HCT116 (cell line): ENCODE results near the gene COPG1. TPM values are rescaled to one million over a fixed set of nuclear protein-coding genes. Genes with fewer than 3 reads are reported as not detected.

Experiments
- ATAC-seq: fragments of 200-7000 bp; cut with Tn5 transposase; 2 replicates; pipeline ENCODE4 v1.9.1; 2020; ENCODE audit warnings: mild to moderate bottlenecking, moderate library complexity
- BruUV-seq: library from RNA; stranded (reverse); fragments of 400-500 nt; replicated peaks from 2 replicates; lab custom pipeline; 2021; lab: Mats Ljungman, UMichigan
- CTCF ChIA-PET: fragments of 300-600 bp; sonication (Branson Sonifier 250); formaldehyde crosslinking; loops from one replicate; lab custom pipeline; 2021; ENCODE audit warnings: antibody characterized with exemption; lab: Charles Lee
- POLR2A ChIA-PET: fragments of 300-600, 350-600 bp; sonication (Branson Sonifier 250); formaldehyde crosslinking; loops from one replicate; lab custom pipeline; 2021; ENCODE audit warnings: antibody characterized with exemption; lab: Charles Lee
- RAD21 ChIA-PET, 2 experiments: fragments of 300-600 bp; sonication (Branson Sonifier 250); formaldehyde crosslinking; loops; one replicate each; lab custom pipeline; 2023; ENCODE audit warnings: low total read pairs in 2 of 2; ENCODE audit not compliant: uncharacterized antibody in 2 of 2, unreplicated experiment in 2 of 2, low non-redundant PET in 1 of 2; lab: Charles Lee
- DNase-seq: peaks from one replicate; pipeline ENCODE4 v3.0.0-alpha.2; 2010; ENCODE audit warnings: low read depth, low spot score
- H2AFZ ChIP-seq: fragments of 200-600 bp; shearing (Covaris generic), sonication (generic); 2 replicates; pipeline ENCODE4 v1.6.1; 2017; ENCODE audit warnings: low read depth, mixed run types, mixed read lengths, antibody characterized with exemption, low read length; ENCODE audit not compliant: poor library complexity, severe bottlenecking
- H3K27ac ChIP-seq: 2 replicates; pipeline ENCODE4 v1.5.1; 2012; ENCODE audit warnings: low read depth, low read length
- H3K27me3 ChIP-seq: fragments of 200-600 bp; sonication (generic); 2 replicates; pipeline ENCODE4 v1.6.1; 2016; ENCODE audit warnings: mixed run types, low read length, mixed read lengths; ENCODE audit not compliant: insufficient read depth
- H3K36me3 ChIP-seq, 2 experiments: fragments of 200-500 bp in 1 of 2; fragments of 200-600 bp in 1 of 2; sonication (Bioruptor generic) in 1 of 2; sonication (generic) in 1 of 2; 2 replicates each; pipeline versions ENCODE4 v1.5.1 to v1.6.1; 2014 to 2016; ENCODE audit warnings: low read length in 2 of 2, inconsistent platforms in 1 of 2, mixed read lengths in 1 of 2, mixed run types in 1 of 2; ENCODE audit not compliant: insufficient read depth in 2 of 2, control insufficient read depth in 1 of 2
- H3K4me1 ChIP-seq, 2 experiments: fragments of 200-600 bp in 1 of 2; sonication (generic) in 1 of 2; 2 replicates each; pipeline versions ENCODE4 v1.5.1 to v1.6.1; 2012 to 2017; ENCODE audit warnings: low read length in 2 of 2, inconsistent platforms in 1 of 2, mild to moderate bottlenecking in 1 of 2, mixed read lengths in 1 of 2, mixed run types in 1 of 2, moderate library complexity in 1 of 2; ENCODE audit not compliant: insufficient read depth in 2 of 2, control insufficient read depth in 1 of 2
- H3K4me2 ChIP-seq: fragments of 200-600 bp; sonication (generic); 2 replicates; pipeline ENCODE4 v1.6.1; 2017; ENCODE audit warnings: mixed run types, low read length, mixed read lengths
- H3K4me3 ChIP-seq, 2 experiments: fragments of 200-600 bp in 1 of 2; sonication (generic) in 1 of 2; replicated peaks in 1 of 2; 2 replicates each; pipeline ENCODE4 v1.5.1; 2011 to 2016; ENCODE audit warnings: low read length in 2 of 2, control low read depth in 1 of 2, low read depth in 1 of 2, mild to moderate bottlenecking in 1 of 2, mixed read lengths in 1 of 2, mixed run types in 1 of 2
- H3K79me2 ChIP-seq: fragments of 200-600 bp; sonication (generic); 2 replicates; pipeline ENCODE4 v1.6.1; 2017; ENCODE audit warnings: mild to moderate bottlenecking, mixed run types, low read length, moderate library complexity, mixed read lengths; ENCODE audit not compliant: insufficient read depth
- H3K9ac ChIP-seq: fragments of 200-600 bp; sonication (generic); 2 replicates; pipeline ENCODE4 v1.6.1; 2016; ENCODE audit warnings: low read length, mixed read lengths
- H3K9me2 ChIP-seq: fragments of 200-600 bp; sonication (generic), shearing (Covaris generic); 2 replicates; pipeline ENCODE4 v1.6.1; 2017; ENCODE audit warnings: mixed run types, mild to moderate bottlenecking, moderate library complexity; ENCODE audit not compliant: insufficient read depth
- H3K9me3 ChIP-seq, 2 experiments: fragments of 200-500 bp in 1 of 2; fragments of 200-600 bp in 1 of 2; sonication (Bioruptor generic) in 1 of 2; sonication (generic) in 1 of 2; 2 replicates each; pipeline ENCODE4 v1.6.1; 2014 to 2017; ENCODE audit warnings: low read length in 2 of 2, mixed read lengths in 2 of 2, inconsistent platforms in 1 of 2, low read depth in 1 of 2, mild to moderate bottlenecking in 1 of 2, mixed run types in 1 of 2, moderate library complexity in 1 of 2; ENCODE audit not compliant: control insufficient read depth in 1 of 2, insufficient read depth in 1 of 2
- H4K20me1 ChIP-seq: fragments of 200-600 bp; sonication (generic), shearing (Covaris generic); 2 replicates; pipeline ENCODE4 v1.6.1; 2017; ENCODE audit warnings: mixed run types, mild to moderate bottlenecking, moderate library complexity; ENCODE audit not compliant: insufficient read depth
- ATF3 ChIP-seq: IDR thresholded peaks from 2 replicates; pipeline ENCODE4 v1.6.1; 2012
- CBX3 ChIP-seq: IDR thresholded peaks from 2 replicates; pipeline ENCODE4 v1.6.1; 2012; ENCODE audit warnings: low read depth
- EGR1 ChIP-seq: IDR thresholded peaks from 2 replicates; pipeline ENCODE4 v1.6.1; 2012; ENCODE audit warnings: low read depth
- ELF1 ChIP-seq: IDR thresholded peaks from 2 replicates; pipeline ENCODE4 v1.6.1; 2012; ENCODE audit warnings: low read depth, borderline replicate concordance
- EZH2 ChIP-seq: fragments of 200-600 bp; sonication (generic); IDR thresholded peaks from 2 replicates; pipeline ENCODE4 v1.6.1; 2017; ENCODE audit warnings: antibody characterized with exemption, mixed run types
- EZH2phosphoT487 ChIP-seq: fragments of 200-600 bp; IDR thresholded peaks from 2 replicates; pipeline ENCODE4 v1.6.1; 2018; ENCODE audit warnings: antibody characterized with exemption, borderline replicate concordance
- JUND ChIP-seq: IDR thresholded peaks from 2 replicates; pipeline ENCODE4 v1.6.1; 2012
- MAX ChIP-seq: IDR thresholded peaks from 2 replicates; pipeline ENCODE4 v1.6.1; 2012
- POLR2A ChIP-seq: IDR thresholded peaks from 2 replicates; pipeline ENCODE4 v1.7.0; 2011; ENCODE audit warnings: borderline replicate concordance; ENCODE audit not compliant: insufficient read depth, insufficient read length; ENCODE audit errors: extremely low read depth
- POLR2AphosphoS5 ChIP-seq: IDR thresholded peaks from 2 replicates; pipeline ENCODE4 v1.6.1; 2011; ENCODE audit warnings: mild to moderate bottlenecking, low read depth, low read length, moderate library complexity
- RAD21 ChIP-seq: IDR thresholded peaks from 2 replicates; pipeline ENCODE4 v1.6.1; 2012; ENCODE audit warnings: low read depth, mild to moderate bottlenecking
- SIN3A ChIP-seq: IDR thresholded peaks from 2 replicates; pipeline ENCODE4 v1.6.1; 2012; ENCODE audit warnings: low read depth
- SP1 ChIP-seq: IDR thresholded peaks from 2 replicates; pipeline ENCODE4 v1.6.1; 2012; ENCODE audit warnings: low read depth
- SRF ChIP-seq: IDR thresholded peaks from 2 replicates; pipeline ENCODE4 v1.6.1; 2012; ENCODE audit warnings: low read depth
- TCF7L2 ChIP-seq: IDR thresholded peaks from 2 replicates; pipeline ENCODE4 v1.7.0; 2011; ENCODE audit warnings: borderline replicate concordance, inconsistent platforms; ENCODE audit not compliant: insufficient read depth, insufficient read length; ENCODE audit errors: extremely low read depth
- YY1 ChIP-seq: IDR thresholded peaks from 2 replicates; pipeline ENCODE4 v1.6.1; 2011; ENCODE audit warnings: low read length, low read depth, moderate library complexity, mild to moderate bottlenecking; ENCODE audit not compliant: insufficient replicate concordance; ENCODE audit errors: extremely low read depth
- ZBTB33 ChIP-seq: IDR thresholded peaks from 2 replicates; pipeline ENCODE4 v1.6.1; 2011; ENCODE audit warnings: mild to moderate bottlenecking, low read length, moderate library complexity; ENCODE audit not compliant: insufficient replicate concordance; ENCODE audit errors: extremely low read depth
- ZFX ChIP-seq: fragments of 450-650 bp; IDR thresholded peaks from 2 replicates; pipeline ENCODE4 v1.6.1; 2017
- ZNF274 ChIP-seq: fragments of 200-500 bp; sonication (Bioruptor generic); IDR thresholded peaks from 2 replicates; pipeline ENCODE4 v1.6.1; 2014; ENCODE audit warnings: mild to moderate bottlenecking, low read depth, low read length, inconsistent platforms
- intact Hi-C: fragments of 100-400 bp; cut with micrococcal nuclease; formaldehyde crosslinking; loops from 2 replicates; pipeline ENCODE4 v1.10.0; 2022
- total RNA-seq: library from RNA; stranded (reverse); gene quantifications from one replicate; pipeline ENCODE4 v1.2.1, GENCODE V29; 2021; ENCODE audit not compliant: unreplicated experiment

COPG1 gene
- total RNA-seq, 1 experiment from 2014 or later = 182 TPM

GRCh38 chr3:129254536-129255230 is 5.3 kb downstream of the COPG1 start:
- ChIA-PET POLR2A (no interaction called here), CTCF (no interaction called here)
- H4K20me1 ChIP-seq = no peaks in the 10 kb centered on the region

GRCh38 chr3:129256270-129256669 is 6.9 kb downstream of the COPG1 start:
- Histone ChIP-seq H3K4me2 (no peak overlapping the region), H3K9me3 (no peaks in the 10 kb centered on the region), H3K79me2 (peaks cover 8% of the 10 kb centered on the region; the same call in 1 of the 2 replicates), H2AFZ (no peak overlapping the region), H3K36me3 (peaks cover 55 to 62% of the 10 kb centered on the region in 2 experiments), H3K4me1 (no peaks in the 10 kb centered on the region), H3K9me2 (no peaks in the 10 kb centered on the region), H3K4me3 (no peak overlapping the region), H3K27ac (no peak overlapping the region), H4K20me1 (no peaks in the 10 kb centered on the region), H3K9ac (no peak overlapping the region), H3K27me3 (no peaks in the 10 kb centered on the region)
- POLR2A ChIA-PET = no interaction called here
- ATAC-seq (no peak), DNase-seq (no peak)
- no peak for TF ChIP-seq ZFX
- TF ChIP-seq POLR2AphosphoS5 = no peak
- TF ChIP-seq ELF1 = no peak
- no peak for TF ChIP-seq ATF3
- TF ChIP-seq ZNF274 = no peak
- TF ChIP-seq SIN3A = no peak
- TF ChIP-seq RAD21 = no peak
- no peak for TF ChIP-seq EGR1
- no peak for TF ChIP-seq YY1
- TF ChIP-seq POLR2A = no peak
- TF ChIP-seq MAX = no peak
- TF ChIP-seq TCF7L2 = no peak
- TF ChIP-seq JUND = no peak
- TF ChIP-seq CBX3 = no peak
- no peak for TF ChIP-seq SRF
- no peak for TF ChIP-seq EZH2phosphoT487
- TF ChIP-seq EZH2 = no peak
- TF ChIP-seq ZBTB33 = no peak
- no peak for TF ChIP-seq SP1
- BruUV-seq = no TSS peak
- CTCF ChIA-PET = no interaction called here
- intact Hi-C loops = no loop called here
- RAD21 ChIA-PET = no interaction called here

More at GRCh38 chr3:129254536-129255230, 5.3 kb downstream of the COPG1 start:
- Histone ChIP-seq H3K36me3 (peaks cover 41 to 48% of the 10 kb centered on the region in 2 experiments), H3K4me3 (no peak overlapping the region), H2AFZ (no peak overlapping the region), H3K9ac (no peak overlapping the region), H3K27me3 (no peaks in the 10 kb centered on the region), H3K27ac (no peak overlapping the region), H3K4me2 (no peak overlapping the region)
- ATAC-seq = no peak
- intact Hi-C loops = no loop called here
- no peak for DNase-seq
- TF ChIP-seq EZH2phosphoT487 = no peak
- TF ChIP-seq, all 23 proteins: peak for 0
- BruUV-seq = no TSS peak
- Histone ChIP-seq H3K79me2 (peaks cover 19% of the 10 kb centered on the region), H3K9me2 (no peaks in the 10 kb centered on the region), H3K4me1 (peaks cover 4 to 7% of the 10 kb centered on the region in 2 experiments; a peak in 3 of 4 replicates), H3K9me3 (no peaks in the 10 kb centered on the region)
- RAD21 ChIA-PET = no interaction called here
